ENCODE data around the gene OR2T1. TPM values are rescaled to one million over a fixed set of nuclear protein-coding genes. Genes with fewer than 3 reads are reported as not detected.
A peak's percentile ranks its signal among the peaks of the same experiment; 100 is the strongest.
"Not testable (repeated sequence)": the region's sequence is repeated elsewhere in the genome, so short reads cannot be mapped to it uniquely, and the experiment has no call there.

OR2T1 gene
- total RNA-seq, 2 experiments from 2014 or later, result not detected

- H3K27ac Mint-ChIP-seq; H3K27me3 Mint-ChIP-seq; H3K36me3 Mint-ChIP-seq; H3K4me1 Mint-ChIP-seq; DNase-seq; POLR2A ChIA-PET; H3K4me3 Mint-ChIP-seq; H3K9me3 Mint-ChIP-seq; ATAC-seq (ENCODE audit: low read depth): not testable (repeated sequence)
Observed at GRCh38 chr1:248448409-248449074, 45.7 kb downstream of the OR2T1 start.

GRCh38 chr1:248449821-248450465, 47.1 kb downstream of the OR2T1 start:
- ATAC-seq (ENCODE audit: low read depth); POLR2A ChIA-PET: not testable (repeated sequence)

GRCh38 chr1:248450466-248451145, 47.8 kb downstream of the OR2T1 start:
- DNase-seq; H3K4me3 Mint-ChIP-seq; POLR2A ChIA-PET; H3K36me3 Mint-ChIP-seq; H3K27ac Mint-ChIP-seq; H3K27me3 Mint-ChIP-seq; ATAC-seq (ENCODE audit: low read depth); H3K9me3 Mint-ChIP-seq; H3K4me1 Mint-ChIP-seq: not testable (repeated sequence)

More at GRCh38 chr1:248449821-248450465, 47.1 kb downstream of the OR2T1 start:
- not testable (repeated sequence) for H3K4me3 Mint-ChIP-seq, DNase-seq, H3K4me1 Mint-ChIP-seq, H3K27me3 Mint-ChIP-seq, H3K36me3 Mint-ChIP-seq, H3K27ac Mint-ChIP-seq, H3K9me3 Mint-ChIP-seq

GRCh38 chr1:248453619-248454018, 50.8 kb downstream of the OR2T1 start:
- H3K27me3 Mint-ChIP-seq; H3K9me3 Mint-ChIP-seq; ATAC-seq (ENCODE audit: low read depth); H3K36me3 Mint-ChIP-seq; POLR2A ChIA-PET; H3K4me3 Mint-ChIP-seq; DNase-seq; H3K4me1 Mint-ChIP-seq: not testable (repeated sequence)
- H3K27ac Mint-ChIP-seq, result peak overlapping the region; percentile 39

- H3K27me3 Mint-ChIP-seq; H3K27ac Mint-ChIP-seq; H3K9me3 Mint-ChIP-seq; H3K4me1 Mint-ChIP-seq; H3K4me3 Mint-ChIP-seq; H3K36me3 Mint-ChIP-seq; ATAC-seq (ENCODE audit: low read depth); POLR2A ChIA-PET; DNase-seq: not testable (repeated sequence)
Observed at GRCh38 chr1:248455045-248455444, 52.2 kb downstream of the OR2T1 start.

GRCh38 chr1:248456635-248457034, 53.8 kb downstream of the OR2T1 start:
- H3K4me3 Mint-ChIP-seq; POLR2A ChIA-PET; H3K9me3 Mint-ChIP-seq; DNase-seq; H3K27me3 Mint-ChIP-seq; H3K27ac Mint-ChIP-seq; H3K4me1 Mint-ChIP-seq; ATAC-seq (ENCODE audit: low read depth); H3K36me3 Mint-ChIP-seq: not testable (repeated sequence)

Other genes with a start within 250 kb of the OR2T1 start
- gene OR2M2, start 228.2 kb upstream of the OR2T1 start, total RNA-seq, result not detected
- not detected for gene OR2M3, start 205.8 kb upstream of the OR2T1 start, total RNA-seq
- gene OR2M4, start 171.6 kb upstream of the OR2T1 start, total RNA-seq, result not detected
- gene OR2T33, start 125.1 kb upstream of the OR2T1 start, total RNA-seq, result not detected
- gene OR2T12, start 99.6 kb upstream of the OR2T1 start, total RNA-seq, result not detected
- not detected for gene OR2M7, start 78.5 kb upstream of the OR2T1 start, total RNA-seq
- gene OR14C36, start 54.3 kb upstream of the OR2T1 start, total RNA-seq, result not detected
- not detected for gene OR2T4, start 41.4 kb upstream of the OR2T1 start, total RNA-seq
- not detected for gene OR2T6, start 27.3 kb upstream of the OR2T1 start, total RNA-seq
- gene OR2T2, start 42.6 kb downstream of the OR2T1 start, total RNA-seq, result not detected
- gene OR2T3, start 70.3 kb downstream of the OR2T1 start, total RNA-seq, result not detected
- gene OR2T5, start 85.5 kb downstream of the OR2T1 start, total RNA-seq, result not detected
- not detected for gene OR2G6, start 105.0 kb downstream of the OR2T1 start, total RNA-seq
- not detected for gene OR2T29, start 159.7 kb downstream of the OR2T1 start, total RNA-seq
- gene OR2T34, start 171.7 kb downstream of the OR2T1 start, total RNA-seq, result not detected
- gene OR2T10, start 194.7 kb downstream of the OR2T1 start, total RNA-seq, result not detected
- not detected for gene OR2T11, start 232.0 kb downstream of the OR2T1 start, total RNA-seq
- not detected for gene OR2T35, start 242.2 kb downstream of the OR2T1 start, total RNA-seq